ENCODE results near the gene NOXA1. TPM values are rescaled to one million over a fixed set of nuclear protein-coding genes. Genes with fewer than 3 reads are reported as not detected.
A peak's percentile ranks its signal among the peaks of the same experiment; 100 is the strongest.

Gene NOXA1
- total and polyA plus RNA-seq, 9 of the 15 experiments (the other 6 are each of a cell fraction or from before 2014, with no cell fraction given): 0.07 to 1.2 (median 0.20) TPM; not detected in 4

DNA sequence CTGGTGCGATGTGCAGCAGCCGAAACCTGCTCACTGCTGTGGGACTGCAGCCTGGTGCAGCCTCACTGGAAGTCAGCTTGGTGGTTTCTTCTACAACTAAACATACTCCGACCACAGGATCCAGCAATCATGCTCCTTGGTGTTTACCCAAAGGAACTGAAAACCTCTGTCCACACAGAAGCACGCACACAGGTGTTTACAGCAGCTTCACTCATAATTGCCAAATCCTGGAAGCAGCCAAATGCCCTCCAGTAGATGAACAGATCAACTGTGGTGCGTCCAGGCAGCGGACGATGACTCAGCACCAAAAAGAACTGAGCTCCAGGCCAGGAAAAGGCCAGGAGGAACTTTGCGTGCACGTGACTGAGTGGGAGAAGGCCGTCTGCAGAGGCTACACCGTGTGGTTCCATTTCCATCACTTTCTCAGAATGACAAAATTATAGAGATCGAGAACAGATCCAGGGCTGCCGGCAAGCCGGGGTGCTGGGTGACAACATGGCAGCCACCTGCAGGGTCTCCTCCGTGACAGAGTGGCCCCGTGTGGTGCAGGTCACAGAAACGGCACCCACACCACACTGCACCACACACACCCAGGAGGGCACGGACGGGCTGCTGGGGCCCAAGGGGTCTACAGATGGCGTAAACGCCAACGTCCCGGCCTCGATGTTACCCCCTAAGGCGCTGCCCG, 59.0 kb downstream of the NOXA1 start (continued):
- TF ChIP-seq, protein P1, sequence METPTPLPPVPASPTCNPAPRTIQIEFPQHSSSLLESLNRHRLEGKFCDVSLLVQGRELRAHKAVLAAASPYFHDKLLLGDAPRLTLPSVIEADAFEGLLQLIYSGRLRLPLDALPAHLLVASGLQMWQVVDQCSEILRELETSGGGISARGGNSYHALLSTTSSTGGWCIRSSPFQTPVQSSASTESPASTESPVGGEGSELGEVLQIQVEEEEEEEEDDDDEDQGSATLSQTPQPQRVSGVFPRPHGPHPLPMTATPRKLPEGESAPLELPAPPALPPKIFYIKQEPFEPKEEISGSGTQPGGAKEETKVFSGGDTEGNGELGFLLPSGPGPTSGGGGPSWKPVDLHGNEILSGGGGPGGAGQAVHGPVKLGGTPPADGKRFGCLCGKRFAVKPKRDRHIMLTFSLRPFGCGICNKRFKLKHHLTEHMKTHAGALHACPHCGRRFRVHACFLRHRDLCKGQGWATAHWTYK (CRISPR knock-in tag; IDR thresholded peaks at IDR 0.05): no peak
- TF ChIP-seq THAP12 (CRISPR knock-in tag; IDR thresholded peaks at IDR 0.05): peak; percentile 60; the same call in 1 of the 2 replicates
- TF ChIP-seq E2F8 (IDR thresholded peaks at IDR 0.05; ENCODE audit: low read depth, partially characterized antibody): no peak
- no peak for TF ChIP-seq ETV6 (IDR thresholded peaks at IDR 0.05; ENCODE audit: borderline replicate concordance in 1 of 2, low read depth in 2 of 2, low read length in 1 of 2)
- TF ChIP-seq ETV6 (CRISPR knock-in tag; IDR thresholded peaks at IDR 0.05; ENCODE audit: borderline replicate concordance): no peak
- no peak for TF ChIP-seq PREB (CRISPR knock-in tag; IDR thresholded peaks at IDR 0.05)
- no peak for TF ChIP-seq CREB5 (CRISPR knock-in tag; IDR thresholded peaks at IDR 0.05)
- TF ChIP-seq ILK (tag; IDR thresholded peaks at IDR 0.05; ENCODE audit: borderline replicate concordance, low read depth): no peak
- TF ChIP-seq IRF2 (CRISPR knock-in tag; IDR thresholded peaks at IDR 0.05): no peak
- peak; percentile 98 for TF ChIP-seq ZNF316 (IDR thresholded peaks at IDR 0.05)
- no peak for TF ChIP-seq ZNF609 (CRISPR knock-in tag; IDR thresholded peaks at IDR 0.05; ENCODE audit: borderline replicate concordance)
